GM19023 (cell line): ENCODE results near the gene SSH3.
A peak's percentile ranks its signal among the peaks of the same experiment; 100 is the strongest.

Experiments used
- ATAC-seq: cut with Tn5 transposase; IDR thresholded peaks from one replicate; pipeline ENCODE4 v1.9.1; 2021; ENCODE audit warnings: mild to moderate bottlenecking, moderate library complexity; ENCODE audit not compliant: unreplicated experiment

Gene SSH3

DNA sequence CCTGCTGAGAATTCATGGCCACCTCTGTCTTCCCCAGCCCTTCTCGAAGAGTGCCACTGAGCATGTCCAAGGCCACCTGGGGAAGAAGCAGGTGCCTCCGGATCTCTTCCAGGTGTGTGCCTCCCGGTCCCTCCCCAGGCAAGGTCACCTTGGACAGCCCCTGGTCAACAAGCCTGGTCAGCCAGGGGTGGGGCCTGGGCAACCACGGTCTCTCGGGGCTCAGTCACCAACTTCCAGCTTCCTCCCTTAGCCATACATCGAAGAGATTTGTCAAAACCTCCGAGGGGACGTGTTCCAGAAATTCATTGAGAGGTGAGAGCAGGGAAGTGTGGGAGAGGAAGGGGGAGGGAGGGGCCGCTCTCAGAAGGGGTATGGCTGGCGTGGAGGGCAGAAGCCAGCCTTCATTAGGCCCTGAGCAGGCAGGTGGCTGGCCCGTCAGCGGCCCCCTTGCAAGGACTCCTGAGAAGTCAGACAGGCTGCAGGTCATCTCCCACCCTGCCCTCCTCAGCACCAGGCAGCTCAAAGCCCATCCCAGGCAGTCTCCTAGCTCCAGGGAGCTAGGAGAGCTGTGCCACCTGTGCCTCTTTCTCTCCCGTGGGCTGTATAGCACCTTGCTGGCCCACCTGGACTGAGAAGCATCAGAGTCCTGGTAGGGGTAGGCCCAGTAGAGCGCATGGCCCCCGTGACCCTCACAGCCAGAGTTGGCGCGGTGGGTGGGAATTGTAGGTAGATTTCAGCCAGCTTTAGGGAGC is 23.6 kb upstream of the SSH3 start:
- ATAC-seq: no peak

DNA sequence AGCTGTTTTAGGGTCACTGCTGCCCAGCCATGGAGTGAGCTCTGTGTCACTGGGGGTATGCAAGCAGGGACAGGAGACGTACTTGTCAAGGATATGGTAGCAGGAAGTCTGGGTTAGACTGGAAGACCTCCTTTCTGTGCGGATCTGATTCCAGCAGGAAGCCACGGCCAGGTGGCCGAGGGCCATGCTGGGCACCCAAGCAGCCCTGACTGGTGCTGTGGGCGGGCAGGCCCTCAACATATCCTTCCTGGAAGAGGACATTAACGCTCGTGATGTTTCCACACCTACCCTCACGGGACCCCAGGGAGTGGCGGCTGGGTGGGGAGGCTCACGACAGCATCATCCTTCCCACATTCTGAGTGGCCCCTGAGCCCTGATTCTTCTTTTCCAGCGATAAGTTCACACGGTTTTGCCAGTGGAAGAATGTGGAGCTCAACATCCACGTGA is 23.0 kb upstream of the SSH3 start:
- no peak for ATAC-seq

DNA sequence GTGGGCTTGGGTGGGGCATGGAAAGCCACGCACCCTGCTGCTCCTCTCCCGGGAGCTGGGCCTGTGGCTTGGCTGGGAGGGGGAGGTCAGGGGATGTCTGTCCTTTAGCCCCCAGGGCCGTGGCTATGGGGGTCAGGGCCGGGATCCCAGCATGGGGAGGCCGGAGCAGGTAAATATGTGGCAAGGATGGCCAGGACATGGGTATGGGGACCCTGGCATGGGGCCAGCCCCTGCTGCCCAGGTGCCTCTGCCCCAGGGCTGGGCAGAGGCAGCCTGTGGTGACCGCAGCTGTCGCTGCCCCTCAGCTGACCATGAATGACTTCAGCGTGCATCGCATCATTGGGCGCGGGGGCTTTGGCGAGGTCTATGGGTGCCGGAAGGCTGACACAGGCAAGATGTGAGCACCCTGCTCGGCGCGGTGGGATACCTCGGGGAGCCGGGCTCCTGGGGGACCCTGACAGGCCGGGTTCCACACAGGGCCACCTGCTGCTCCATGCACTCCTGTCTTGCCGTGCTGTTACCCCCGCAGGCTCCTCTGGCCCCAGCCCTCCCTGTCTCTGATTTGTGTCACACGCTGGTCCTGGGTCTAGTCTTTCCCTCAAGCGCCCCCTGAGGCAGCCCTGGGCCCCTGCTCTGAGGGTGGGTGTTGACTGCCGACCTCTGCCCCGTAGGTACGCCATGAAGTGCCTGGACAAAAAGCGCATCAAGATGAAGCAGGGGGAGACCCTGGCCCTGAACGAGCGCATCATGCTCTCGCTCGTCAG is 22.4 kb upstream of the SSH3 start:
- ATAC-seq: no peak

DNA sequence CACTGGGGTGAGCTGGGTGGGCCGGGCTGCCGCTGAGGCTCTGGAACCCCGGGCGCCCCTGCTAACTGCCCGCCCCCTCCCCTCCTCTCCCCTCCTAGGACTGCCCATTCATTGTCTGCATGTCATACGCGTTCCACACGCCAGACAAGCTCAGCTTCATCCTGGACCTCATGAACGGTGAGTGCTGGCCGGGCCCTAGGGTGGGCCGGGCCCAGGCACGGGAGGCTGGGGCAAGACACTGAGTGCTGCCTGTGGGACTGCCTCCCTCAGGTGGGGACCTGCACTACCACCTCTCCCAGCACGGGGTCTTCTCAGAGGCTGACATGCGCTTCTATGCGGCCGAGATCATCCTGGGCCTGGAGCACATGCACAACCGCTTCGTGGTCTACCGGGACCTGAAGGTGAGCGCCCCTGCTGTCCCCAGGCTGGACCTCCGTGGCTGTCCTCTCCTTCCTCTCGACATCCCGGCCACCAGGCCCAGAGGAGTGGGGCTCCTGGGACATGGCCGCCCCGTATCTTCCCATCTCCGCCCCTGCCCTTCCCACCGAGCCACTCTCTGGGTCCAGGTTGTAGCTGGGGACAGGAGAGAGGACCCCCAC is 21.7 kb upstream of the SSH3 start:
- ATAC-seq: no peak

DNA sequence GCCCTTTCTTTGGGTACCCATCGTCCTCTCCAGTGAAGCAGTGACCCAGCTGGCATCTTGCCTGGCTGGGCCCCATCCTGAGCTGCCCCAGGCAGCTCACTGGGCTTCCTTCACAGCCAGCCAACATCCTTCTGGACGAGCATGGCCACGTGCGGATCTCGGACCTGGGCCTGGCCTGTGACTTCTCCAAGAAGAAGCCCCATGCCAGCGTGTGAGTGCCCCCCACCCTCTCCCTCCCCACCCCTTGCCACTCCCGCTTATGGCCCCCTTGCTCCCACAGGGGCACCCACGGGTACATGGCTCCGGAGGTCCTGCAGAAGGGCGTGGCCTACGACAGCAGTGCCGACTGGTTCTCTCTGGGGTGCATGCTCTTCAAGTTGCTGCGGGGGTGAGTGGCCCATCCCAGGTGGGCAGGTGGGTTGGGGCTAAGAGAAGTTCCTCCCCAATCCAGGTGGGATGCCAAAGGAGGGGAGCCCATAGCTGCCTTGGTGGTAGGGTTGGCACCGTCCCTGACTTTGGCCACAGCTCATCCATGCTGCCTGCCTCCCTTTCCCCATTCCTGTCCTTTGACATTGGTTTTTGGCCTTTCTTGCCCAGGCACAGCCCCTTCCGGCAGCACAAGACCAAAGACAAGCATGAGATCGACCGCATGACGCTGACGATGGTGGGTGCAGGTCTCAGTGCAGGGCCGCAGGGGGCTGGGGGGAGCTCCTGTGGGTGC is 21.0 kb upstream of the SSH3 start:
- ATAC-seq: no peak

DNA sequence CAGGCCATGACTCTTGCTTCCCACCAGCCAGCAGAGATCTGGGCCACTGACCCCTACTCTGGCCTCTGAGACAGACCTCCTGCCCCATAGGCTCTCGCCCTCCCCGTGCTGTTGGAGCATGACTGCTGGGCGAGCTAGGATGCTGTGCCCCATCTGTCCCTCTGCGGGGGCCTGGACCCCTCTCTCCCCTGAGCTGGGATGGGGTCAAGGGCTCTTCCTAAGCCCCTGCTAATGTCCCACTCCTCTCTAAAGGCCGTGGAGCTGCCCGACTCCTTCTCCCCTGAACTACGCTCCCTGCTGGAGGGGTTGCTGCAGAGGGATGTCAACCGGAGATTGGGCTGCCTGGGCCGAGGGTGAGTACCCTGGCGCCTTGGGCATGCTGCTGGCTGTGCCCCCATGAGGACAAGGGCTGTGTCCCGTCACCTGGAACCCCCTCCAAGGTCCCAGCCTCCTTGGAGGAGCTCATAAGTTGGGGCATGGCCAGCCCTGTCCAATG is 20.4 kb upstream of the SSH3 start:
- ATAC-seq: no peak

DNA sequence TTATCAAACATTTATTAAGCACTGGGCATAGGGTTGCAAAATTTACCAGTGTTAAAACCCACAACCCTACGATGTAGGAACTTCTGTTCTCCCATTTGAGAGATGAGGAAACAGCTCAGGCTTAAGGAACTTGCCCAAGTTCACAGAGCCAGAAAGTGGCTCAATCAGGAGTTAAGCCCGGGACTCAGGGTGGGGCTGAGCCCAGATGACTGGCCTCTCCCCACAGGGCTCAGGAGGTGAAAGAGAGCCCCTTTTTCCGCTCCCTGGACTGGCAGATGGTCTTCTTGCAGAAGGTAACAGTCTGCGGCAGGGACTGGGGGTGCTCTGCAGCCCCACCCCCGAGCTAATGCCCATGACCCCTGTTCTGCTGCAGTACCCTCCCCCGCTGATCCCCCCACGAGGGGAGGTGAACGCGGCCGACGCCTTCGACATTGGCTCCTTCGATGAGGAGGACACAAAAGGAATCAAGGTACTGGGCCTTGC is 19.8 kb upstream of the SSH3 start:
- no peak for ATAC-seq

DNA sequence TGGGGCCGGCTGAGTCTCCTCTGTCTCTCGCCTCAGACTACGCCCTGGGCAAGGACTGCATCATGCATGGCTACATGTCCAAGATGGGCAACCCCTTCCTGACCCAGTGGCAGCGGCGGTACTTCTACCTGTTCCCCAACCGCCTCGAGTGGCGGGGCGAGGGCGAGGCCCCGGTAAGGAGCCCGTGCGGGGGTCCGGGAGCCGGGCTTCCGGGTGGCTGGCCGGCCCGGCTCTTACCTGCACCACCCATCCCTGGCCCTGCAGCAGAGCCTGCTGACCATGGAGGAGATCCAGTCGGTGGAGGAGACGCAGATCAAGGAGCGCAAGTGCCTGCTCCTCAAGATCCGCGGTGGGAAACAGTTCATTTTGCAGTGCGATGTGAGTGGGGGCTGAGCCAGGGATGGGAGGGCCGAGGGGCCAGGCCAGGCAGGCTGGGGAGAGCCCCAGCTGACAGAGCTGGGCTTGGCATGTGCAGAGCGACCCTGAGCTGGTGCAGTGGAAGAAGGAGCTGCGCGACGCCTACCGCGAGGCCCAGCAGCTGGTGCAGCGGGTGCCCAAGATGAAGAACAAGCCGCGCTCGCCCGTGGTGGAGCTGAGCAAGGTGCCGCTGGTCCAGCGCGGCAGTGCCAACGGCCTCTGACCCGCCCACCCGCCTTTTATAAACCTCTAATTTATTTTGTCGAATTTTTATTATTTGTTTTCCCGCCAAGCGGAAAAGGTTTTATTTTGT is 18.4 kb upstream of the SSH3 start:
- ATAC-seq: no peak

DNA sequence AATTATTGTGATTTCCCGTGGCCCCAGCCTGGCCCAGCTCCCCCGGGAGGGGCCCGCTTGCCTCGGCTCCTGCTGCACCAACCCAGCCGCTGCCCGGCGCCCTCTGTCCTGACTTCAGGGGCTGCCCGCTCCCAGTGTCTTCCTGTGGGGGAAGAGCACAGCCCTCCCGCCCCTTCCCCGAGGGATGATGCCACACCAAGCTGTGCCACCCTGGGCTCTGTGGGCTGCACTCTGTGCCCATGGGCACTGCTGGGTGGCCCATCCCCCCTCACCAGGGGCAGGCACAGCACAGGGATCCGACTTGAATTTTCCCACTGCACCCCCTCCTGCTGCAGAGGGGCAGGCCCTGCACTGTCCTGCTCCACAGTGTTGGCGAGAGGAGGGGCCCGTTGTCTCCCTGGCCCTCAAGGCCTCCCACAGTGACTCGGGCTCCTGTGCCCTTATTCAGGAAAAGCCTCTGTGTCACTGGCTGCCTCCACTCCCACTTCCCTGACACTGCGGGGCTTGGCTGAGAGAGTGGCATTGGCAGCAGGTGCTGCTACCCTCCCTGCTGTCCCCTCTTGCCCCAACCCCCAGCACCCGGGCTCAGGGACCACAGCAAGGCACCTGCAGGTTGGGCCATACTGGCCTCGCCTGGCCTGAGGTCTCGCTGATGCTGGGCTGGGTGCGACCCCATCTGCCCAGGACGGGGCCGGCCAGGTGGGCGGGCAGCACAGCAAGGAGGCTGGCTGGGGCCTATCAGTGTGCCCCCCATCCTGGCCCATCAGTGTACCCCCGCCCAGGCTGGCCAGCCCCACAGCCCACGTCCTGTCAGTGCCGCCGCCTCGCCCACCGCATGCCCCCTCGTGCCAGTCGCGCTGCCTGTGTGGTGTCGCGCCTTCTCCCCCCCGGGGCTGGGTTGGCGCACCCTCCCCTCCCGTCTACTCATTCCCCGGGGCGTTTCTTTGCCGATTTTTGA is 17.5 kb upstream of the SSH3 start:
- no peak for ATAC-seq

DNA sequence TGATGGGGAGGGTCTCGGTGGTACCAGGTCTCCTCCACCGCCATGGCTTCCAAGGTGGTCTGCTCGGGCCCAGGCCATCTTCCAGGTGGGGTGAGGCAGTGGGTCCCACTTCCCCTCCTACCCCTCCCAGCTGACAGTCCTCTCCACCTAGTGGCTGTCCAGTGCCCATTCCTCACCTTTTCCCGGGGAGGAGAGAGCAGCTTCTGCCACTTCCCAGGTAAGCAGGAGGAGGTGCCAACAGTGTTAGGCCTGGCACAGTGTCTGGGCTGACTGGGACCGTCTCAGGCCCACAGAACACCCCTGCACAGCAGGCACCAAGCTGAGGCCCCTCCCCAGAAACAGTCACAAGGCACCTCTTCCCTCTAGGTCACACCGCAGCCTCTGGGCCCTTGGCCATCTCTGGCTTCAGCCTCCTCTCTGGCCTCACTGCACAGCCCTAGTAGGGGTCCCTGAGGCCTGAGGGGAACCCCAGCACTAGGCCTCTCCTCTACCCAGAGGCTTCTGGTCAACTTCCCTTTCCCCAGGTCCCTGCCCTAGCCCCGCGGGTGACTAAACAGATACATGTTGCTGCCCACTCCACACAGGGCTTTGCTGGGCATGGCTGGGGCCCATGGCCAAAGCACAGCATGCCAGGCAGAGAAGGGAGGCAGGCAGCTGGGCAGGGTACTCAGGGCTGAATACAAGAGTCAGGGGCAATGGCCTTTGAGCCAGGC is 16.6 kb upstream of the SSH3 start:
- no peak for ATAC-seq

DNA sequence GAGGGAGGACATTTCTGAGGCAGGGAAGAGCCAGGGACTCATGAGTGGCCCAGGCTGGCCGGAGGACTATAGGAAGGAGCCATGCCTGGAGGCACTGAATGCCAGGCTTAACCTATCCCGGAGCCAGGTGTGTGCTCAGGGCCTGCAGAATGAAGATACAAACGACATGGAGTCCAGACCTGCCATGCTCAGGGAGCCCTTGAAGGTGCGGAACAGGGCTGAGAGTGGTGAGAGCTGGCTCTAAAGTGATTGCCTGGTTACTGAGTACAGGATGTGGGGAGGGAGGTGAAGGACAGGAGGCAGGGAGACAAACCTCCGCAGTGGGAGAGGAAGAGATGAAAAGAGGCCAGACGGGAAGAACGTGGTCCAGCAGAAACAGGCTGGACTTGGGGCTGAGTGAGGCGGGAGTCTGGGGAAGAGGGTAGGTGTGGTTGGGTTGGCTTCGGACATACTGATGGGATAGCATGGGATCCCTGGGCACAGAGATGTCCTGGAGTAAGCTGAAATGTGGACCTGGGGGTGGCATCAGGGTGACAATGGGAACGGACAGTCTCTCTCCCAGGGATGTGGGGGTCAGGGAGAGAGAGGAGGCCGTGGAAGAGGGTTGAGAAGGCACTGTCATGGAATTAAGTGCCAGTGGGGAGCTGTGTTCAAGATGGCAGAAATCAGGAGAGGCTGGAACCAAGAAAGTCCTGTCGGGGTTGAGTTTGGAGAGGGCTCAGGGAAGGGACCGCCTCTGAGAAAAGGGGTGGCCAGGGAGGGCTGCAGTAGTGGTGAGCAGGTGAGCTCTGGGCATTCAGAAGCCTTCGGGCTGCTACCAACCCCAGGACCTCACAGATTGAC is 15.8 kb upstream of the SSH3 start:
- ATAC-seq: no peak

DNA sequence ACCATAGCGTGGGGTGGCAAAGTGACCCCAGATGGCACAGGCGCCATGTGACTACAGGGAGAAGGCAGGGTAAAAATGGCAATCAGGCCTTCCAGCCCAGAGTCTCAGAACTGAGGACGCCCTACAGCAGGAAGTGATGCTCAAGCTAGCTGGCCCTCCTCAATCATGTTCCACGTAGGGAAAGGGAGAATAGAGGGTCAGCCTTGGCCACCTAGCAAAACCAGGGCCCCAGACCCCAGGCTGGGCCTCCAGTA is 15.2 kb upstream of the SSH3 start:
- no peak for ATAC-seq

DNA sequence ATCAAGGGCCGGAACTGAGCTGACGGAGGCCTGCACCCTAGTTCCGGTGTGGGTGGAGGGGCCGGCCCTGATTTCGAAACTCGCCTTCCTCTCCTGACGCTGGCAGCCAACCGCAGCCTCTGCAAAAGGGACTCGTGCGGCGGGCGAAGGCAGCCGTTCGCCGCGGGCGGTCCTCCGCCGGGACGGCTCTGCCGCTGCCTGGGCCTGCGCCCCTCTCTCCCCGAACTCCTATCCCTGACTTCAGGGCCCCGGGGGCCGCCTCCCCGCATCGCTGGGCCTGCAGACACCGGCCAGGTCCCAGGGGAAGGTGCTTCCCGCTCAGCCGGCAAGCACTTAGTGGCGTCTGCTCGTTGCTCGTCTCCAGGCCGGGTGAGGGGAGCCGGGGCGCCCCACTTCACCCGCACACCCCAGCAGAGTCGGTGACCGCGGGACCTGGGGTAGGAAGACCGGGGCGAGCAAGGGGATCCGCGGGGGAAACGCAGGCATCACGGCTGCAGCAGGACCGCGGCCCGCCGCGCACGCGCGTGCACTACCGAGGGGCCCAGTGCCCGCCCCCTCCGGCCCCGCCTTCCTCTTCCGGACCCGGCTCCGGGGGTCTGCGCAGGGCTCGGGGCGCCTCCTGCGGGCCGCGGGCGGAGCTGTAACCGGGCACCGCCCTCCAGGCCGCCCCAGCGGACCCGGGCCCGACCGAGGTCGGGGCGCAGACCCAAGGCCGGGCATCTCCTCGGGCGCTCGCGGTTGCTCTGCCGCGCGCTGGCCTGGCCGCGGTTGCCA is 14.7 kb upstream of the SSH3 start:
- peak; percentile 66 for ATAC-seq

DNA sequence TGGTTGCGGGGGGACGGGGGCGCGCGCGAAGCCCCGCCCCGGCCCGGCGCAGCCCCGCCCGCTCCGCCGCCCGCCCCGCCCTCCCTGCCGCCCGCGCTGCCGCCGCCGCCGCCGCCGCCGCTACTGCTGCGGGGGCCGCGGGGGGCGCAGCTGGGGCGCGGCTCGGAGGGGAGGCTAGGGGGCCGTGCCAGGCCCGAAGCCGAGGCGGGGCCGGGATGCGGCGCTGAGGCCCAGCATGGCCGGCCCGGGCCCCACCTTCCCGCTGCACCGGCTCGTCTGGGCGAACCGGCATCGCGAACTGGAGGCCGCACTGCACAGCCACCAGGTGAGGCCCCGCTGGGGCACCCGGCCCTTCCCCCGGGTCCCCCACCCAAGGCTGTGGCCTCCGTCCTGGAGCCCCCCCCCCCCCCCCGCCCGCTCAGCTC is 14.1 kb upstream of the SSH3 start, which contains the start of gene ANKRD13D:
ANKRD13D (plus strand) TSS at position 78 of the 425 bp plus-strand sequence; CDS start at position 236, 158 bp downstream.
- ATAC-seq: peak; percentile 53

DNA sequence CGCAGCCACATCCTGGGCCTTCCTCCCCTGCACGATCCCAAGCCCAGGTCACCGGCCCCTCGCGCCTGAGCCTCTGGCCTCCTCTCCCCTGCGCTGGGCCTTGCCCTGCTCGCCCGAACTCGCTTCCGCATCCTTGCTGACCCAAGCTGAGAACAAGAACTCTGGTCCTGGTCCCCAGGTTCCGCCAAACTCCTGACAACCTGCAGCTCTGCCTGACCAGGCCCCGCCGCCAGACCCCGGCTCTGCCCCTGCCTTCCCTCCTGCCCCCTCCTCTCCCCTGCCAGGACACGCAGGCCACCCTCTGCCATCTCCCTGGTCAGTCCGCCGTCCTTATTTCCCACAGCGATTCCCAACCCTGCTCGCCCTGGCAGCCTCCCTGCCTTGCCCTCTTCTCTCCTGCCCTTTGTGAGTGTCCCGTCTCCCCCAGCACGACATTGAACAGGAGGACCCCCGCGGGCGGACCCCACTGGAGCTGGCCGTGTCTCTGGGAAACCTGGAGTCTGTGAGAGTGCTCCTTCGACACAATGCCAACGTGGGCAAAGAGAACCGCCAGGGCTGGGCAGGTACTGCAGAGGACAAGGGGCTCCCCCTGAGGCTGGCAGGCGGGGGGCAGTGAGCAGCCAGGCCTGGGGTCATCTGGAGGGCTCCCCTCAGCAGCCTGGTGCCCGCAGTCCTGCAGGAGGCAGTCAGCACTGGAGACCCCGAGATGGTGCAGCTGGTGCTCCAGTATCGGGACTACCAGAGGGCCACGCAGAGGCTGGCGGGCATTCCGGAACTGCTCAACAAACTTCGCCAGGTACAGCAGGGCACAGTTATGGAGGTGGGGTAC is 13.5 kb upstream of the SSH3 start:
- ATAC-seq: no peak

DNA sequence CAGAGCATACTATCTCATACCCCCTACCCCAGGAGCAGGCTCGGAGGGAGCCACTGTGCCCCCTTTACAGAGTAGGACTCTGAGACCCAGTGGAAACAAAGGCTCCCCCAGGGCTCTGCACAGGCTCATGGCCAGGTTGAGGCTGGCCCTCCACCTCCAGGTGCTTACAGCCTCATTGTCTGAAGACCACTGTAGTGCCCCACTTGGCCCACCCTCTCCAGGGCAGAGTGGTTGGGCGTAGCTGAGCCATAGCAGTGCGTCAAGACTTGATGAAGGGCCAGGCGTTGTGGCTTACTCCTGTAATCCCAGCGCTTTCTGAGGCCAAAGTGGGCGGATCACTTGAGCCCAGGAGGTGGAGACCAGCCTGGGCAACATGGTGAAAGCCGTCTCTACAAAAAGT is 12.5 kb upstream of the SSH3 start:
- no peak for ATAC-seq
